AML-193 (cell line): ENCODE data around the gene PTPRT.

Experiments used
- DNase-seq, 2 experiments: peaks; one replicate each; lab custom pipeline; 2025; lab: John Stamatoyannopoulos, UW

The PTPRT gene

DNA sequence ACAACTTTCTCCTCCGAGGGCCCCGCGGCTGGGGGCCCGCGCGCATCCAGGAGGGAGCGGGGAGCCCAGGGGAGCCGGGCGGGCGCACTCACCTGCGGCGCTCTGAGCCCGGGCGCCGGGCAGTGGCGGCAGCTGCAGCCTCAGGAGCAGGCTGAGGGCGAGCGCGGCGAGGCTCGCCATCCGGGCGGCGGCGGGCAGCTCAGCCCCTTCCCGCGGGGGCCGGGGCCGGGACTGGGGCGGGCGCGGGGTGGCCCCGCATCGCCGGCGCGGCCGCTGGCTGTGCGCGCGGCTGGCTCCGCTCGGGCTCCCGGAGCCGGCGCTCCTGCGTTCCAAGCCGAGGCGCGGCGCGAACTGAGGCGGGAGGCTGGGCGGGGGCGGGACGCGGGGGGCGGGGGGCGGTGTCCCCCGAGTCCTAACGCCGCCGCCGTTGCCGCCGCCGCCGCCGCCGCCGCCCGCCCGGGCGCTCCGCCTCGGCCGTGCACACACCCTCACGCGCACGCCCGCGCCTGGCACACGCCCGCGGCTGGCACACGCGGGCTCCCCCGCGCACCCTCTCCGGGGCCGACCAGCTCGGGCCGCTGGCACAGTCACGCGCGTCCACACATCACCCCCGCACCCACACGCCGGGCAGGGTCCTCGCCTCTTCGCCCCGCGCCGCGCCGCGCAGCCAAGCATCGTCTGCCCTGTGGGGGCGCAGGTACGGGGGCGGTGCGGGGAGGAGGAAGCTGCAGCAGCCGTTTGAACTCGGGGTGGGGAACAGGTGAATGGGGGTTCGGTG is at the start of gene PTPRT:
Gene PTPRT, minus strand, starts transcription at position 353 of the 778 bp plus-strand sequence. Its CDS starts 173 bp downstream, at position 180.
- DNase-seq = no peak

- no peak for DNase-seq
These were observed 49.1 kb upstream of the PTPRT start for GRCh38 chr20:43238833-43239232.

GRCh38 chr20:43238266-43238665 is 48.6 kb upstream of the PTPRT start:
- DNase-seq = no peak

- no peak for DNase-seq
These were observed 48.0 kb upstream of the PTPRT start for GRCh38 chr20:43237651-43238168.

GRCh38 chr20:43235998-43236397 is 46.3 kb upstream of the PTPRT start:
- DNase-seq = no peak

DNA sequence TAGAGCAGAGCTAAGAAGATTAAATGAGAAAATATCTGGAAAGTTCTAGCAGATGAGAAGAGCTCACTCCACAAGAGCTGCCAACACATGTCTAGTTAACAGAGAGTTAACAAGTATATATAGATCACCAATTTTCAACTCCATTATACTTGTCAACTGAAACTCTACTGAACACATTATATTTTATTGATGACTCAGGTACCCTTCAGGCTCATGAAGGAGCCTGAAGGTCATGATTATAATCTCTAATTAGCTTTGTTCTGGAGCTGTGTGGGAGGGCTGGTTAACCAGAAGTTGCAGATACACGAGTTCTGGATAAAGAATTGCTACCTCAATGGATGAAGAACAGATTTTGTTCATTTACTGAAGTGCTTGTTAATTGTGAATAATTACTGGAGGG is 42.1 kb upstream of the PTPRT start:
- DNase-seq = no peak

GRCh38 chr20:43229696-43230095 is 40.0 kb upstream of the PTPRT start:
- DNase-seq = no peak

DNA sequence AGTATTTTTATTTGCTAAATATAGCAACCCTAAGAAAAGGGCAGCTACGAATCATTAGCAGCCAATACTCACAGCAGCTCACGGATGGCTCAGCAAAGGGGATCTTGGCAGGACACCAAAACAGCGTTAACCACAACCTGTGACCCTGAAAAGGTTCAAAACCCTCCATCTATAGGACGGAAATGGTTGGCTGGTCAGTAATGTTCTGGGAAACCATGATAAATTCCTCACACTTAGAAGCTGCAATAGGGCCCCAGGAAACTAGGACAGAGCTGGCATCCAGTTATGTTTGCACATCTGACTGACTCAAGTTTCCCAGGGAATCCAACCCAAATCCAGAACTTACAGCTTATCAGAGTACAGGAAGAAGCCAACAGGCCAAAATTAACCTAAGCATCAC is 30.9 kb upstream of the PTPRT start:
- no peak for DNase-seq

GRCh38 chr20:43210901-43211300 is 21.2 kb upstream of the PTPRT start:
- no peak for DNase-seq

GRCh38 chr20:43209831-43210230 is 20.1 kb upstream of the PTPRT start:
- no peak for DNase-seq

DNA sequence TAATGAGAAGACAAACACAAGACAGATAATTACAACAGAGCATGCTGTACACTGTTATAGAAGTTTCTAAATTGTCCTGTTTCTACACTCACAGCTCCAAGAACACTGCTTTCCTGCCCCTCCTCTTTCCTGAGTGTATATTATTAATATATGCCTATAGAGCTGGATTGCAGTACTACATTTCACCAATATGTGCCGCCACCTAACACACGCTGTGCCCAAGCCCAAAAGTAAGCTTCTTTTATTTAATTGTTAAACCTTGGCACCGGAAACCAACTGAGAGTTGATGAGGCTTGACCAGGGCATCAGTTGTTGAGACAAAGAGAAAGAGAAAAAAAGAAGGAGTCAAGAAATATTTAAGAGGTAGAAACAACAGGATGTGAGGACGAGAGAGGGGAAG is 16.0 kb upstream of the PTPRT start:
- no peak for DNase-seq

- DNase-seq = no peak
These were observed 12.4 kb upstream of the PTPRT start for GRCh38 chr20:43202100-43202499.

GRCh38 chr20:43198607-43199006 is 8.9 kb upstream of the PTPRT start:
- DNase-seq = no peak

GRCh38 chr20:43196243-43196642 is 6.5 kb upstream of the PTPRT start:
- no peak for DNase-seq

DNA sequence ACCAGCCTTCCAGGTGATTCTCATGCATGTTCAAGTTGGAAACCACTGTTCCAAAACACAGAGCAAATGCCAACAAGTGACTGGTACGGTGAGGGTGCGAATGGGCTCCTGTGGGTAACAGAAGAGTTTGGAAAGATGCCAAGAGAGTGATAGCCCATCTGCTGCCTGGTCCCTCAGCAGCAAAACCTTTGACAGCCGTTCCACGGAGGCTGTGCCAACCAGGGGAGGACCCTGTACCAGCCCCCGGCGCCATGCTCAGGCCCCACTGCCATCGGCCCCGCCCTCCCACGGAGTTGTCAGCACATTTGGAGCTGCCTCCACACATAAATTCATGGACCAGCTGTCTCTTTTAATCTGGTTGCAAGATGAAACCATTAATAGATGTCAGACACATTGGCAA is 4.4 kb upstream of the PTPRT start:
- DNase-seq = no peak

DNA sequence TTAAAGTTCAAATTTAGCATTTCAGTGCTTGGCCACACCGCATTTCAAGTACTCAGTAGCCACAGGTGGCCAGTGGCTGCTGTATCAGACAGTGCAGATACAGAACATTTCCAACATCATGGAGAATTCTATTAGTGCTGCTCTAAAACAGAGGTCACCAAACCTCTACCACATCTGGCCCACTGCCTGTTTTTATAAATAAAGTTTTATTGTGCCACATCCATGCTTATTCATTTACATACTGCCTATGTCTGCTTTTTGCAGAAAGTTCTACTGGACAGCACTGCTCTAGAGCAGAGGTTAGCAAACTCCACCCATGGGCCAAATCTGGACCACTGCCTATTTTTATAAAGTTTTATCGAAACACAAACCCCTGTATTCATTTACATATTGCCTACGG is 3.7 kb upstream of the PTPRT start:
- no peak for DNase-seq

GRCh38 chr20:43191946-43192863 is 2.5 kb upstream of the PTPRT start:
- peak in 1 of 2 experiments; percentile 8 for DNase-seq

- DNase-seq = no peak
These were observed 1.4 kb upstream of the PTPRT start for GRCh38 chr20:43191143-43191542.

DNA sequence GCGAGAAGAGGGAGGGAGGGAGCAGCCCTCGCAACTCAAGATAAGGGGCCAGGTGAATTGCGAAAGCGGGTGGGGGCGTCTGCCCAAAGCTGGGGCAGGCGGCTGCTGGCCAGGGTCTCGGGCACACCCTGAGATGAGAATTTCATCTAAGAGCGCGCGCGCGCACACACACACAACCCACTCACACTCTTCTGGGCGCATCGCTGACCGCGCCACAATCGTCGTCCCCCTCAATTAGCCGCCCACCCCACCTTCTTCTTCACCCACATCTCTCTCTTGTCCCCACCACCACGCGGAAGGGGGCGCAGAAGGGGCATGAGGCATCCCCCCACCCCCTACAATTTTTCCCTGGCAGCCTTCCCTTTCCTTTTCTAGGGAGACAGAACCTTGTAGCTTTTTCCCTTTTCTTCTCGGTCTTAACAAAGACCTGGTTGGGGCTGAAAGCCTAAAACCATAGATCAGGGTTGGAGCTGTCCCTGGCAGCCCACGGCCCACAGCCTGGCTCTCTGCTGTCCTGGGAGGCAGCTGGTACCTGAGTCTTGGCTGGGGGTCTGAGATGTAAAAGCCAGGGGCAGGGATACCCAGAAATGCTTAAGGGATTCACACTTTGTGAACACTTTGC is 737 bp upstream of the PTPRT start:
- no peak for DNase-seq

- no peak for DNase-seq
These were observed 699 bp downstream of the PTPRT start for GRCh38 chr20:43188861-43189553.

GRCh38 chr20:43188234-43188653 is 1.5 kb downstream of the PTPRT start:
- no peak for DNase-seq
